B cell (primary cell): ENCODE data around the gene PRR16. TPM values are rescaled to one million over a fixed set of nuclear protein-coding genes. Genes with fewer than 3 reads are reported as not detected.

Experiments used
- ATAC-seq: fragments of 200-7000 bp; cut with Tn5 transposase; one replicate; pipeline ENCODE4 v1.10.0; 2021; ENCODE audit warnings: low read depth, mild to moderate bottlenecking, moderate number of reproducible peaks, moderate library complexity
- CTCF ChIA-PET: fragments of 350-600 bp; sonication (Branson Sonifier 250); formaldehyde crosslinking; loops from one replicate; lab custom pipeline; 2021; ENCODE audit warnings: antibody characterized with exemption, inconsistent platforms; lab: Charles Lee
- POLR2A ChIA-PET: fragments of 350-600 bp; sonication (Branson Sonifier 250); formaldehyde crosslinking; loops from one replicate; lab custom pipeline; 2021; ENCODE audit warnings: antibody characterized with exemption; lab: Charles Lee
- DNase-seq: peaks from one replicate; pipeline ENCODE4 v3.0.0; 2013
- H2AFZ ChIP-seq: 2 replicates; pipeline ENCODE4 v1.6.1; 2012; ENCODE audit warnings: mild to moderate bottlenecking, low read depth, low read length; ENCODE audit not compliant: insufficient read depth, poor library complexity, severe bottlenecking
- H3K27ac ChIP-seq, 2 donors: 1 replicate in 1 of 2; 2 replicates in 1 of 2; pipeline ENCODE4 v1.5.1; 2012 to 2013; ENCODE audit warnings: low read length in 2 of 2, mild to moderate bottlenecking in 2 of 2, moderate library complexity in 1 of 2
- H3K27me3 ChIP-seq, 4 experiments: fragments of 200-600 bp in 1 of 4; sonication (generic) in 1 of 4; replicated peaks in 1 of 4; 1 replicate in 2 of 4; 2 replicates in 2 of 4; pipeline versions ENCODE4 v1.6.1 to v1.7.0; 2013 to 2016; ENCODE audit warnings: low read length in 3 of 4, mild to moderate bottlenecking in 2 of 4, mixed read lengths in 1 of 4, moderate library complexity in 1 of 4; ENCODE audit not compliant: insufficient read depth in 4 of 4, control insufficient read depth in 3 of 4; ENCODE audit errors: control extremely low read depth in 1 of 4
- H3K36me3 ChIP-seq, 2 experiments: replicated peaks in 1 of 2; 1 replicate in 1 of 2; 2 replicates in 1 of 2; pipeline versions ENCODE4 v1.6.1 to v1.7.1; 2013; ENCODE audit warnings: low read length in 1 of 2; ENCODE audit not compliant: insufficient read depth in 2 of 2, control insufficient read depth in 1 of 2; ENCODE audit errors: control extremely low read depth in 1 of 2, extremely low read depth in 1 of 2
- H3K4me1 ChIP-seq, 2 donors: fragments of 200-600 bp in 1 of 2; sonication (generic) in 1 of 2; 1 replicate in 1 of 2; 2 replicates in 1 of 2; pipeline versions ENCODE4 v1.5.1 to v1.6.1; 2013 to 2017; ENCODE audit warnings: low read length in 2 of 2; ENCODE audit not compliant: control insufficient read depth in 2 of 2, insufficient read depth in 2 of 2
- H3K4me2 ChIP-seq: replicated peaks from 2 replicates; pipeline ENCODE3; 2012; ENCODE audit warnings: mild to moderate bottlenecking, low read depth, low read length; ENCODE audit not compliant: poor library complexity, severe bottlenecking
- H3K4me3 ChIP-seq, 5 experiments: fragments of 200-600 bp in 1 of 5; sonication (generic) in 1 of 5; 1 replicate in 3 of 5; 2 replicates in 2 of 5; pipeline versions ENCODE4 v1.5.1 to v1.7.0; 2011 to 2016; ENCODE audit warnings: low read length in 4 of 5, mild to moderate bottlenecking in 4 of 5, low read depth in 2 of 5, control low read depth in 1 of 5, moderate library complexity in 1 of 5; ENCODE audit not compliant: insufficient read depth in 1 of 5; ENCODE audit errors: control extremely low read depth in 1 of 5, extremely low read depth in 1 of 5
- H3K79me2 ChIP-seq: fragments of 200-600 bp; sonication (generic); one replicate; pipeline ENCODE4 v1.6.0; 2016; ENCODE audit warnings: low read length; ENCODE audit not compliant: control insufficient read depth, insufficient read depth
- H3K9ac ChIP-seq: fragments of 200-600 bp; sonication (generic); 2 replicates; pipeline ENCODE4 v1.6.1; 2017; ENCODE audit warnings: mild to moderate bottlenecking, low read length, moderate library complexity
- H3K9me3 ChIP-seq, 3 donors: one replicate each; pipeline versions ENCODE4 v1.6.1 to v1.7.1; 2013; ENCODE audit warnings: low read length in 2 of 3; ENCODE audit not compliant: control insufficient read depth in 2 of 3, insufficient read depth in 1 of 3; ENCODE audit errors: control extremely low read depth in 1 of 3
- H4K20me1 ChIP-seq: 2 replicates; pipeline ENCODE4 v1.6.0; 2012; ENCODE audit warnings: mild to moderate bottlenecking, low read length; ENCODE audit not compliant: insufficient read depth, control insufficient read depth, poor library complexity, severe bottlenecking
- H3K27ac Mint-ChIP-seq: one replicate; pipeline ENCODE4 v1.8.0; 2021; ENCODE audit warnings: mixed read lengths
- H3K27me3 Mint-ChIP-seq: one replicate; pipeline ENCODE4 v1.8.0; 2021; ENCODE audit warnings: mixed read lengths
- H3K4me1 Mint-ChIP-seq: one replicate; pipeline ENCODE4 v1.8.0; 2021; ENCODE audit warnings: mixed read lengths
- H3K4me3 Mint-ChIP-seq: one replicate; pipeline ENCODE4 v1.8.0; 2021; ENCODE audit warnings: mixed read lengths
- H3K9me3 Mint-ChIP-seq: one replicate; pipeline ENCODE4 v1.8.0; 2022; ENCODE audit warnings: mixed read lengths; ENCODE audit not compliant: insufficient read depth
- EZH2 ChIP-seq: IDR thresholded peaks from 2 replicates; pipeline ENCODE4 v1.6.1; 2012; ENCODE audit warnings: borderline replicate concordance, low read depth, mild to moderate bottlenecking, moderate library complexity, low read length; ENCODE audit not compliant: insufficient read depth, poor library complexity, severe bottlenecking
- WGBS: methylation state at CpG from one replicate; pipeline ENCODE4 v1.1.5; 2013; ENCODE audit warnings: missing lambda C conversion rate; ENCODE audit not compliant: insufficient coverage; 5-methylcytosine and 5-hydroxymethylcytosine counted together
- intact Hi-C: fragments of 100-400 bp; cut with micrococcal nuclease; formaldehyde crosslinking; loops from one replicate; pipeline ENCODE4 v1.10.0; 2022
- polyA plus RNA-seq: library from polyadenylated mRNA; depleted of rRNA; stranded (reverse); fragments of >200 nt; gene quantifications from 2 replicates; pipeline ENCODE4 v1.2.3, GENCODE V29; 2012
- total RNA-seq, 2 donors: library from RNA; stranded (reverse); fragments of 120-200 nt in 1 of 2; gene quantifications; 1 replicate in 1 of 2; 2 replicates in 1 of 2; pipeline versions ENCODE4 v1.2.3 to v1.2.4, GENCODE V29; 2013 to 2022
- TF ChIP-seq, protein P1 (sequence below): fragments of 200-600 bp; IDR thresholded peaks from one replicate; pipeline ENCODE4 v1.8.0; 2022; ENCODE audit warnings: antibody characterized with exemption, mild to moderate bottlenecking

Gene PRR16
- total and polyA plus RNA-seq, 2 donors (not counting 1 experiment from before 2014, with no cell fraction given) = 0.16 TPM; not detected in 1

DNA sequence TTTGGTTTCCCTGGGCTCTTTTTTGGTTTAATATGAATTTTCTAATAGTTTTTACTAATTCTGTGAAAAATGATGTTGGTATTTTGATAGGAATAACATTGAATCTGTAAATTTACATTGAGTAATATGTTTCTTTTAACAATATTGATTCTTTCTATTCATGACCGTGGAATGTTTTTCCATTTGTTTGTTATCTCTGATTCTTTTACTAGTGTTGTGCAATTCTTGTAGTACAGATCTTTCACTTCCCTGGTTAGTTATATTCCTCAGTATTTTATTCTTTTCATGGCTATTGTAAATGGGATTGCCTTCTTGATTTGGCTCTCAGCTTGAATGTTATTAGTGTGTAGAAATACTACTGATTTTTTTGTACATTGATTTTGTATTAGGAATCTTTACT lies 137.9 kb downstream of the PRR16 start:
- POLR2A ChIA-PET = no interaction called here
- H2AFZ ChIP-seq = no peak overlapping the region
- ATAC-seq = no peak
- no peaks in the 10 kb centered on the region for H3K27me3 Mint-ChIP-seq
- H3K4me2 ChIP-seq = no peak overlapping the region
- H4K20me1 ChIP-seq = no peaks in the 10 kb centered on the region
- H3K9me3 Mint-ChIP-seq = peaks cover 4% of the 10 kb centered on the region
- no peak overlapping the region for H3K4me3 Mint-ChIP-seq
- peaks cover 0 to 3% (median 2%) of the 10 kb centered on the region in 3 donors for H3K9me3 ChIP-seq
- no peak for DNase-seq
- no peak overlapping the region for H3K27ac Mint-ChIP-seq
- H3K4me1 ChIP-seq = no peaks in the 10 kb centered on the region
- H3K4me3 ChIP-seq = no peak overlapping the region
- intact Hi-C loops = no loop called here
- H3K27ac ChIP-seq = no peak overlapping the region
- no peaks in the 10 kb centered on the region for H3K4me1 Mint-ChIP-seq
- CTCF ChIA-PET = no interaction called here
- H3K79me2 ChIP-seq = no peaks in the 10 kb centered on the region
- H3K9ac ChIP-seq = no peak overlapping the region
- TF ChIP-seq EZH2 = no peak
- TF ChIP-seq, protein P1, sequence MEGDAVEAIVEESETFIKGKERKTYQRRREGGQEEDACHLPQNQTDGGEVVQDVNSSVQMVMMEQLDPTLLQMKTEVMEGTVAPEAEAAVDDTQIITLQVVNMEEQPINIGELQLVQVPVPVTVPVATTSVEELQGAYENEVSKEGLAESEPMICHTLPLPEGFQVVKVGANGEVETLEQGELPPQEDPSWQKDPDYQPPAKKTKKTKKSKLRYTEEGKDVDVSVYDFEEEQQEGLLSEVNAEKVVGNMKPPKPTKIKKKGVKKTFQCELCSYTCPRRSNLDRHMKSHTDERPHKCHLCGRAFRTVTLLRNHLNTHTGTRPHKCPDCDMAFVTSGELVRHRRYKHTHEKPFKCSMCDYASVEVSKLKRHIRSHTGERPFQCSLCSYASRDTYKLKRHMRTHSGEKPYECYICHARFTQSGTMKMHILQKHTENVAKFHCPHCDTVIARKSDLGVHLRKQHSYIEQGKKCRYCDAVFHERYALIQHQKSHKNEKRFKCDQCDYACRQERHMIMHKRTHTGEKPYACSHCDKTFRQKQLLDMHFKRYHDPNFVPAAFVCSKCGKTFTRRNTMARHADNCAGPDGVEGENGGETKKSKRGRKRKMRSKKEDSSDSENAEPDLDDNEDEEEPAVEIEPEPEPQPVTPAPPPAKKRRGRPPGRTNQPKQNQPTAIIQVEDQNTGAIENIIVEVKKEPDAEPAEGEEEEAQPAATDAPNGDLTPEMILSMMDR = no peak
- no CpG with 5 or more reads among the region's 1 CpG for WGBS
- H3K36me3 ChIP-seq = no peaks in the 10 kb centered on the region
- no peaks in the 10 kb centered on the region for H3K27me3 ChIP-seq

DNA sequence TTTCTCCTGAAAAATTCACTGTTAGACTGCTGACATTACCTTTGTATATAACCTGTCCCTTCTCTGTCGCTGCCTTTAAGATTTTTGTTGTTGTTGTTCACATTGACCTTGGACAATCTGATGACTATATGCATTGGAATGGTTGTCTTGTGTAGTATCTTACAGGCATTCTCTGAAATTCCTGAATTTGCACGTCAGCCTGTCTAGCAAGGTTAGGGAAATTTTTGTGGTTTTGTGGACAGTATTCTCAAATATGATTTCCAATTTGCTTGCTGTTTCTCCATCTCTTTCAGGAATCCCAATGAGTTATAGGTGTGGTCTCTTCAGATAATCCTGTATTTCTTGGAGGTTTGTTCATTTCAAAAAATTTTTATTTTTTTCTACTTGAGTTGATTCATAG lies 140.8 kb downstream of the PRR16 start:
- Histone ChIP-seq H4K20me1 (no peaks in the 10 kb centered on the region), H3K27me3 (no peaks in the 10 kb centered on the region), H3K9me3 (peaks cover 0 to 3% (median 2%) of the 10 kb centered on the region in 3 donors), H3K9ac (no peak overlapping the region), H3K4me2 (no peak overlapping the region), H3K79me2 (no peaks in the 10 kb centered on the region), H3K36me3 (no peaks in the 10 kb centered on the region), H3K27ac (no peak overlapping the region), H2AFZ (no peak overlapping the region), H3K4me1 (no peaks in the 10 kb centered on the region), H3K4me3 (no peak overlapping the region)
- intact Hi-C loops = no loop called here
- no peak overlapping the region for H3K4me3 Mint-ChIP-seq
- no peak for DNase-seq
- no peak overlapping the region for H3K27ac Mint-ChIP-seq
- ChIA-PET POLR2A (no interaction called here), CTCF (no interaction called here)
- H3K4me1 Mint-ChIP-seq = no peaks in the 10 kb centered on the region
- peaks cover 4% of the 10 kb centered on the region for H3K9me3 Mint-ChIP-seq
- H3K27me3 Mint-ChIP-seq = no peaks in the 10 kb centered on the region
- no CpG with 5 or more reads among the region's 2 CpGs for WGBS
- no peak for TF ChIP-seq EZH2
- TF ChIP-seq, protein P1 = no peak
- ATAC-seq = no peak
